Measurements from ENCODE around the gene ZNF550.

DNA sequence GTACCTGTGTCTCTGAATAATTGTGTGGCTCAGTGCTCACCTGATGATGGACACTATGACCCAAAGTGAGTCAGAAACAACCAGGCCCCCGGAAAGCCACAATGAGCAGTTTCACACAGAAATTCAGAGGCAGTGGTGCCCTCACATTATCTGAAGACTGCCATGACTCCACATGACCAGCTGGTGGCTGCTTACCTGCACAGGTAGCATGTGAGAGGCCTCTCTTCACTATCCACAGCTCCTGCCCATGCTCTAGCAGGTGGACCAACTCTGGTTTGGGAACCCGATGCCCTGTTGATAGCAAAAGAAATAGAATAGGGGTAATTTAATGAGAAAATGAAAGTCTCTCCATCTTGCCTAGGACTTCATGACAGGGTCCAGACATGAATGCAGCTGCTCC lies 7.2 kb downstream of the ZNF550 start:
- TF ChIP-seq, protein P1, sequence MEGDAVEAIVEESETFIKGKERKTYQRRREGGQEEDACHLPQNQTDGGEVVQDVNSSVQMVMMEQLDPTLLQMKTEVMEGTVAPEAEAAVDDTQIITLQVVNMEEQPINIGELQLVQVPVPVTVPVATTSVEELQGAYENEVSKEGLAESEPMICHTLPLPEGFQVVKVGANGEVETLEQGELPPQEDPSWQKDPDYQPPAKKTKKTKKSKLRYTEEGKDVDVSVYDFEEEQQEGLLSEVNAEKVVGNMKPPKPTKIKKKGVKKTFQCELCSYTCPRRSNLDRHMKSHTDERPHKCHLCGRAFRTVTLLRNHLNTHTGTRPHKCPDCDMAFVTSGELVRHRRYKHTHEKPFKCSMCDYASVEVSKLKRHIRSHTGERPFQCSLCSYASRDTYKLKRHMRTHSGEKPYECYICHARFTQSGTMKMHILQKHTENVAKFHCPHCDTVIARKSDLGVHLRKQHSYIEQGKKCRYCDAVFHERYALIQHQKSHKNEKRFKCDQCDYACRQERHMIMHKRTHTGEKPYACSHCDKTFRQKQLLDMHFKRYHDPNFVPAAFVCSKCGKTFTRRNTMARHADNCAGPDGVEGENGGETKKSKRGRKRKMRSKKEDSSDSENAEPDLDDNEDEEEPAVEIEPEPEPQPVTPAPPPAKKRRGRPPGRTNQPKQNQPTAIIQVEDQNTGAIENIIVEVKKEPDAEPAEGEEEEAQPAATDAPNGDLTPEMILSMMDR (conservative IDR thresholded peaks at IDR 0.05; ENCODE audit: low read depth, low read length) = peak; percentile 14; the same call in 1 of the 2 replicates
- TF ChIP-seq EZH2 (IDR thresholded peaks at IDR 0.05; ENCODE audit: low read length, unreplicated experiment) = no peak
